Measurements from ENCODE around the gene ZNF541. TPM values are rescaled to one million over a fixed set of nuclear protein-coding genes. Genes with fewer than 3 reads are reported as not detected.

Gene ZNF541
- total and polyA plus RNA-seq, 2 experiments from 2014 or later: 0.26 to 0.42 TPM

GRCh38 chr19:47534628-47535027, 38.3 kb downstream of the ZNF541 start:
- TF ChIP-seq JUNB (IDR thresholded peaks at IDR 0.05; ENCODE audit: unreplicated experiment) (no peak), EZH2phosphoT487 (IDR thresholded peaks at IDR 0.05; ENCODE audit: unreplicated experiment) (no peak), NANOG (IDR thresholded peaks at IDR 0.05; ENCODE audit: borderline replicate concordance) (no peak), POLR2AphosphoS5 (IDR thresholded peaks at IDR 0.05; ENCODE audit: low read depth) (no peak), ZNF114 (CRISPR knock-in tag; IDR thresholded peaks at IDR 0.05) (no peak), EZH2 (IDR thresholded peaks at IDR 0.05; ENCODE audit: low read depth, unreplicated experiment) (no peak), REST (IDR thresholded peaks at IDR 0.05; ENCODE audit: unreplicated experiment) (no peak), STAT1 (IDR thresholded peaks at IDR 0.05; ENCODE audit: unreplicated experiment) (no peak), ZNF462 (CRISPR knock-in tag; IDR thresholded peaks at IDR 0.05) (no peak), ETS1 (IDR thresholded peaks at IDR 0.05) (no peak), ZNF331 (CRISPR knock-in tag; IDR thresholded peaks at IDR 0.05; ENCODE audit: low read depth) (no peak)
- Histone ChIP-seq H4K20me1 (replicated peaks; ENCODE audit: insufficient read depth) (no peaks in the 10 kb centered on the region), H3K27ac (ENCODE audit: low read depth) (no peak overlapping the region), H2AFZ (no peak overlapping the region), H3K36me3 (ENCODE audit: insufficient read depth) (no peaks in the 10 kb centered on the region), H3K79me2 (replicated peaks; ENCODE audit: insufficient read depth) (no peaks in the 10 kb centered on the region), H3F3A (replicated peaks; ENCODE audit: low read depth) (no peaks in the 10 kb centered on the region), H3K9me2 (ENCODE audit: insufficient read depth) (no peaks in the 10 kb centered on the region), H3K27me3 (ENCODE audit: insufficient read depth) (no peaks in the 10 kb centered on the region), H3K4me3 (no peak overlapping the region), H3K4me2 (no peak overlapping the region), H3K4me1 (ENCODE audit: insufficient read depth) (no peaks in the 10 kb centered on the region)
- Mint-ChIP-seq H3K27me3 (ENCODE audit: insufficient read depth, low read depth, poor library complexity) (peaks cover 6% of the 10 kb centered on the region), H3K36me3 (ENCODE audit: low read depth) (no peaks in the 10 kb centered on the region), H3K9me3 (peaks cover 8% of the 10 kb centered on the region; the same call in 2 of the 3 replicates), H3K4me3 (no peak overlapping the region), H3K27ac (no peak overlapping the region), H3K4me1 (no peaks in the 10 kb centered on the region)
- no peak for ATAC-seq
- no peak for DNase-seq (ENCODE audit: low spot score)

All from GM23338 (cell line).